KBM-7 (cell line): ENCODE measurements around the gene ZMYND10.

Experiments used
- DNase-seq: peaks from one replicate; pipeline ENCODE4 v3.0.0-alpha.2; 2015
- in situ Hi-C: fragments of 300-500 bp; cut with MboI; formaldehyde crosslinking; loops from 2 replicates; pipeline ENCODE4 v1.14.3; 2020; ENCODE audit warnings: low sequenced_read_pairs, low pct_unique_long_range_greater_than_20kb, mixed read lengths

The ZMYND10 gene

GRCh38 chr3:50296721-50297383, 48.7 kb downstream of the ZMYND10 start:
- in situ Hi-C loops, result no loop called here
- DNase-seq, result no peak

- no peak for DNase-seq
- in situ Hi-C loops, result no loop called here
Measured at GRCh38 chr3:50295553-50296431, 49.7 kb downstream of the ZMYND10 start.

- no peak for DNase-seq
- in situ Hi-C loops, result no loop called here
Measured at GRCh38 chr3:50294492-50295403, 50.8 kb downstream of the ZMYND10 start.

- no peak for DNase-seq
- in situ Hi-C loops, result no loop called here
Measured at GRCh38 chr3:50294089-50294488, 51.4 kb downstream of the ZMYND10 start.

GRCh38 chr3:50293079-50293801, 52.3 kb downstream of the ZMYND10 start:
- DNase-seq, result no peak
- in situ Hi-C loops, result no loop called here

- peak; percentile 98 for DNase-seq
- in situ Hi-C loops, result no loop called here
Measured at GRCh38 chr3:50292159-50293078, 53.1 kb downstream of the ZMYND10 start, which contains the start of gene IFRD2. Gene IFRD2, minus strand, starts transcription at chr3:50292429. Its CDS starts 155 bp downstream, at chr3:50292274.
